ENCODE measurements around the gene HTR2B. TPM values are rescaled to one million over a fixed set of nuclear protein-coding genes. Genes with fewer than 3 reads are reported as not detected.
"Not testable (repeated sequence)": the region's sequence is repeated elsewhere in the genome, so short reads cannot be mapped to it uniquely, and the experiment has no call there.

The HTR2B gene
- total and polyA plus RNA-seq, 7 donors: 0.23 to 18.3 (median 7.6) TPM; not detected in 1

DNA sequence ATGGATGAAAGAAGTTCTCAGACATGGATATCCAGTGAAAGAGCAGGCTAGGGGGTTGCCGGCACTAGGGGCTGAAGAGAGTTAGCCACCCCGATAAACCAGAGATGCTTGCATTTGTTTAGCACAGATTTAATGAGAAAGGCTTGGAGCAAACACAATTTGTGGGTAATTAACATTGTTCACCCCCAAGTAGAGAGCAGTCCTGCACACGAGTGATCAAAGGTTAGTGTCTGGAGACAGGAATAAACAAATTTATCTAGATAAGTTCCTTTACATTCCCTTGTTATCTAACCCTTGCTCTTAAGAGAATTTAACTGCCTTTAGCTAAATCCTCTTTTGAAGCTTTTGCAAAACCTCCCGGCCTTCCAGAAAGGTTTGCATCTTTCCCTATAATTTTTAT lies 23.9 kb downstream of the HTR2B start:
- Histone ChIP-seq H3K36me3 (peaks cover 0 to 51% (median 12%) of the 10 kb centered on the region in 4 donors), H3K4me1 (peaks cover 0 to 30% (median 17%) of the 10 kb centered on the region in 4 donors), H3K4me3 (no peak overlapping the region), H3K9me3 (peaks cover 0 to 6% (median 2%) of the 10 kb centered on the region in 4 donors), H3K27me3 (no peaks in the 10 kb centered on the region), H3K27ac (peak overlapping the region in 1 of 4 donors; percentile 76)
- TF ChIP-seq POLR2AphosphoS5 (IDR thresholded peaks at IDR 0.05) (no peak), EP300 (IDR thresholded peaks at IDR 0.05) (no peak), POLR2A (IDR thresholded peaks at IDR 0.05) (no peak), CTCF (IDR thresholded peaks at IDR 0.05) (no peak)
- 47 to 81% methylated on average over 4 of the region's 4 CpGs for WGBS, 2 donors
- intact Hi-C loops (cut with DNase I): loop anchor here (5.0 kb wide), 2 partner anchors 181 to 351 kb away; no protein-coding TSS in a partner anchor
- no peak for DNase-seq

DNA sequence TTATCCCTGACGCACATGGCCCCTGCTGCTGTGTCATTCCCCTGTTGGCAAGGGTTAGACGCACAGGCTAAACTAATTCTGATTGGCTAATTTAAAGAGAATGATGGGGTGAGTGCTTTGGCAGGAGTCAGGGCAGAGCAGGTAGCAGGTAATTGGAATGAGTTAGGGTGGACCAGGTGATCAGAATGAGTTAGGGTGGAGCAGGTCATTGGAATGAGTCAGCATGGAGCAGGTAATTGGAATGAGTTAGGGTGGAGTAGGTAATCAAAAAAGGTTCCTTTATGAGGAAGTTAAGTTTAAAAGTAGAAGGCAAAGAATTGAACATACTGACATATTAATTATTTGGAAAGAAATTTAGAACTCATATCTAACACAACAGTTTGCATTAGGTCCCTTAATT lies 24.5 kb downstream of the HTR2B start:
- H3K27me3 ChIP-seq, H3K9me3 ChIP-seq, DNase-seq, H3K27ac ChIP-seq, H3K4me3 ChIP-seq: not testable (repeated sequence)
- intact Hi-C loops (cut with DNase I): loop anchor here (5.0 kb wide), 2 partner anchors 182 to 352 kb away; no protein-coding TSS in a partner anchor
- peaks cover 0 to 57% (median 12%) of the 10 kb centered on the region in 4 donors for H3K36me3 ChIP-seq
- peaks cover 0 to 30% (median 15%) of the 10 kb centered on the region in 4 donors for H3K4me1 ChIP-seq
- WGBS, 2 donors: 58 to 90% methylated on average over 2 of the region's 2 CpGs

DNA sequence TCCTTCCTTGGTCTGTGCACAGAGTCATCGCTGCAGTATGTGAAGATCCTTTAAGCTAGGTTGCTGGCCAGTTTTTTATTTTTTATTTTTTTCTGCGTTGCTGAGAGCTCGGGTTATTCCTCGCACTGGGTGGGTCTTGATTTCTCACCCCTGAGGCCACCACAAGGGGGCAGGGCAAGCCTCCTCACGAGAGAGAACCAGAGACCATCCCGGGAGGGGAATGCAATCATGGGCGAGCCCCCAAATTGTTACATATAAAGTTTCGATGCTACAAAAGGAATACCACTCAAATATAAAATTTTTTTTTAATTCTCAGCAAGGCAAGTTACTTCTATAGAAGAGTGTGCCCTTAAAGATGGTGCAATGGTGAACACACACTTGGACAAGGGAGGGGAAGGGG lies 24.9 kb downstream of the HTR2B start:
- H3K4me1 ChIP-seq: peaks cover 0 to 30% (median 15%) of the 10 kb centered on the region in 4 donors
- peaks cover 0 to 58% (median 12%) of the 10 kb centered on the region in 4 donors for H3K36me3 ChIP-seq

DNA sequence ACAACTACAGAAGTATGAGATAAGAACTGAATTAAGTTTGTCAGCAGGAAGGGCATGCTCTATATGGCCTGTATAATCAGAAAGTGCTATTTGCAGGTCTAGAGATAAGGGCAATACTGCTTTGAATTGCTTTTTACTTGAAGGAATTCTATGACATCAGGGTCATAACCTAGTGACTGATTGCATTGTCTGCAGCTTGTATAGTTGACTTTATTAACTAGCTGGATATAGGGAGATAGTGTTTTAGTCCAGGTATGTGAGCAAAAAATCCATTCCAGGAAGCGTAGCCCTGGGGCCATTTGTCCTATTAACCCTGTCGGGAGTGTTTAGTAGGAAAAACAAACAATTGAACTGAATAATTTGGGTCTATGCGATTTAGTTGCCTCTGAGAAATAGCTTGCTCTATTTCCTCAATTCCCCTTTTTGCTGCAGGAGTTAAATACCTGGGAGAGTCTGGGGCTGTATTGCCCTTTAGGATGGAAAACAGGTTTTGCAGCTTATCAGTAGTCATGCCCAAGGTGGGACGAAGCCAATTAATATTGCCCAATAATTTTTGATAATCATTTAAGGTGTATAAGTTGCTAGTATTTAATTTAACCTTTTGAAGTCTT lies 30.0 kb downstream of the HTR2B start:
- Histone ChIP-seq H3K9me3 (peaks cover 0 to 6% (median 2%) of the 10 kb centered on the region in 4 donors), H3K4me3 (no peak overlapping the region), H3K27me3 (no peaks in the 10 kb centered on the region), H3K27ac (no peak overlapping the region), H3K4me1 (no peaks in the 10 kb centered on the region), H3K36me3 (peaks cover 0 to 57% (median 4%) of the 10 kb centered on the region in 4 donors)
- WGBS, 2 donors: 16 to 67% methylated on average over 4 of the region's 4 CpGs
- no peak for DNase-seq
- TF ChIP-seq POLR2A (IDR thresholded peaks at IDR 0.05) (no peak), POLR2AphosphoS5 (IDR thresholded peaks at IDR 0.05) (no peak), CTCF (IDR thresholded peaks at IDR 0.05) (no peak), EP300 (IDR thresholded peaks at IDR 0.05) (no peak)
- intact Hi-C loops (cut with DNase I): no loop called here

More for the DNA sequence above, 24.9 kb downstream of the HTR2B start:
- H3K4me3 ChIP-seq: no peak overlapping the region
- intact Hi-C loops (cut with DNase I): loop anchor here (5.0 kb wide), 2 partner anchors 182 to 352 kb away; no protein-coding TSS in a partner anchor
- WGBS, 2 donors: 97 to 98% methylated on average over 8 of the region's 8 CpGs
- H3K27me3 ChIP-seq: no peaks in the 10 kb centered on the region
- TF ChIP-seq POLR2AphosphoS5 (IDR thresholded peaks at IDR 0.05): no peak
- TF ChIP-seq CTCF (IDR thresholded peaks at IDR 0.05): peak in 2 of 4 experiments; percentile 15 to 17
- H3K27ac ChIP-seq: no peak overlapping the region
- H3K9me3 ChIP-seq: peaks cover 0 to 6% (median 2%) of the 10 kb centered on the region in 4 donors
- DNase-seq: no peak

DNA sequence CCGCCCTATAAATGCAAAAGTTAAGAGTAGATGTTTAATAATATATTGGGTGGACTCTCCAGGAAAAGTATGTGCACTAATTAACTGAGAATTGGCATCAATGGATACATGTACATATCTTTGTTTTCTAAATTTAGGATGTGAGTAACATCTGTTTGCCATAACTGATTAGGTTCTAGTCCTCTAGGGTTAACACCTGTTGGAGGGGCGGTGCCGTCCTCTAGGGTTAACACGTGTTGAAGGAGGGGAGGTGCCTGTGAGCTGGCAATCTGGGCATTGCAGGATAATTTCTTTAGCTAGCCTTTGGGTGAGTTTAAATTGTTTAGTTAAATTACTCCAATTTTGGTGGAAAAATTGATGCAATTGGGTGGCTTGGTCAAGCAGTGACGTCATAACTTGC lies 30.9 kb downstream of the HTR2B start:
- intact Hi-C loops (cut with DNase I): no loop called here
- Histone ChIP-seq H3K27ac (no peak overlapping the region), H3K27me3 (no peaks in the 10 kb centered on the region), H3K36me3 (peaks cover 0 to 58% (median 4%) of the 10 kb centered on the region in 4 donors), H3K4me1 (no peaks in the 10 kb centered on the region), H3K4me3 (no peak overlapping the region), H3K9me3 (no peaks in the 10 kb centered on the region)
- 35 to 77% methylated on average over 5 of the region's 5 CpGs for WGBS, 2 donors
- DNase-seq: no peak
- TF ChIP-seq CTCF (IDR thresholded peaks at IDR 0.05) (no peak), POLR2AphosphoS5 (IDR thresholded peaks at IDR 0.05) (no peak), POLR2A (IDR thresholded peaks at IDR 0.05) (no peak), EP300 (IDR thresholded peaks at IDR 0.05) (no peak)
